B cell (primary cell): ENCODE measurements around the gene VRK2. TPM values are rescaled to one million over a fixed set of nuclear protein-coding genes. Genes with fewer than 3 reads are reported as not detected.

ENCODE experiments used
- ATAC-seq: fragments of 200-7000 bp; cut with Tn5 transposase; one replicate; pipeline ENCODE4 v1.10.0; 2021; ENCODE audit warnings: low read depth, mild to moderate bottlenecking, moderate number of reproducible peaks, moderate library complexity
- CTCF ChIA-PET: fragments of 350-600 bp; sonication (Branson Sonifier 250); formaldehyde crosslinking; loops from one replicate; lab custom pipeline; 2021; ENCODE audit warnings: antibody characterized with exemption, inconsistent platforms; lab: Charles Lee
- POLR2A ChIA-PET: fragments of 350-600 bp; sonication (Branson Sonifier 250); formaldehyde crosslinking; loops from one replicate; lab custom pipeline; 2021; ENCODE audit warnings: antibody characterized with exemption; lab: Charles Lee
- DNase-seq: peaks from one replicate; pipeline ENCODE4 v3.0.0; 2013
- H2AFZ ChIP-seq: 2 replicates; pipeline ENCODE4 v1.6.1; 2012; ENCODE audit warnings: mild to moderate bottlenecking, low read depth, low read length; ENCODE audit not compliant: insufficient read depth, poor library complexity, severe bottlenecking
- H3K27ac ChIP-seq, 2 donors: 1 replicate in 1 of 2; 2 replicates in 1 of 2; pipeline ENCODE4 v1.5.1; 2012 to 2013; ENCODE audit warnings: low read length in 2 of 2, mild to moderate bottlenecking in 2 of 2, moderate library complexity in 1 of 2
- H3K27me3 ChIP-seq, 4 experiments: fragments of 200-600 bp in 1 of 4; sonication (generic) in 1 of 4; replicated peaks in 1 of 4; 1 replicate in 2 of 4; 2 replicates in 2 of 4; pipeline versions ENCODE4 v1.6.1 to v1.7.0; 2013 to 2016; ENCODE audit warnings: low read length in 3 of 4, mild to moderate bottlenecking in 2 of 4, mixed read lengths in 1 of 4, moderate library complexity in 1 of 4; ENCODE audit not compliant: insufficient read depth in 4 of 4, control insufficient read depth in 3 of 4; ENCODE audit errors: control extremely low read depth in 1 of 4
- H3K36me3 ChIP-seq, 2 experiments: replicated peaks in 1 of 2; 1 replicate in 1 of 2; 2 replicates in 1 of 2; pipeline versions ENCODE4 v1.6.1 to v1.7.1; 2013; ENCODE audit warnings: low read length in 1 of 2; ENCODE audit not compliant: insufficient read depth in 2 of 2, control insufficient read depth in 1 of 2; ENCODE audit errors: control extremely low read depth in 1 of 2, extremely low read depth in 1 of 2
- H3K4me1 ChIP-seq, 2 donors: fragments of 200-600 bp in 1 of 2; sonication (generic) in 1 of 2; 1 replicate in 1 of 2; 2 replicates in 1 of 2; pipeline versions ENCODE4 v1.5.1 to v1.6.1; 2013 to 2017; ENCODE audit warnings: low read length in 2 of 2; ENCODE audit not compliant: control insufficient read depth in 2 of 2, insufficient read depth in 2 of 2
- H3K4me2 ChIP-seq: replicated peaks from 2 replicates; pipeline ENCODE3; 2012; ENCODE audit warnings: mild to moderate bottlenecking, low read depth, low read length; ENCODE audit not compliant: poor library complexity, severe bottlenecking
- H3K4me3 ChIP-seq, 5 experiments: fragments of 200-600 bp in 1 of 5; sonication (generic) in 1 of 5; 1 replicate in 3 of 5; 2 replicates in 2 of 5; pipeline versions ENCODE4 v1.5.1 to v1.7.0; 2011 to 2016; ENCODE audit warnings: low read length in 4 of 5, mild to moderate bottlenecking in 4 of 5, low read depth in 2 of 5, control low read depth in 1 of 5, moderate library complexity in 1 of 5; ENCODE audit not compliant: insufficient read depth in 1 of 5; ENCODE audit errors: control extremely low read depth in 1 of 5, extremely low read depth in 1 of 5
- H3K79me2 ChIP-seq: fragments of 200-600 bp; sonication (generic); one replicate; pipeline ENCODE4 v1.6.0; 2016; ENCODE audit warnings: low read length; ENCODE audit not compliant: control insufficient read depth, insufficient read depth
- H3K9ac ChIP-seq: fragments of 200-600 bp; sonication (generic); 2 replicates; pipeline ENCODE4 v1.6.1; 2017; ENCODE audit warnings: mild to moderate bottlenecking, low read length, moderate library complexity
- H3K9me3 ChIP-seq, 3 donors: one replicate each; pipeline versions ENCODE4 v1.6.1 to v1.7.1; 2013; ENCODE audit warnings: low read length in 2 of 3; ENCODE audit not compliant: control insufficient read depth in 2 of 3, insufficient read depth in 1 of 3; ENCODE audit errors: control extremely low read depth in 1 of 3
- H4K20me1 ChIP-seq: 2 replicates; pipeline ENCODE4 v1.6.0; 2012; ENCODE audit warnings: mild to moderate bottlenecking, low read length; ENCODE audit not compliant: insufficient read depth, control insufficient read depth, poor library complexity, severe bottlenecking
- H3K27ac Mint-ChIP-seq: one replicate; pipeline ENCODE4 v1.8.0; 2021; ENCODE audit warnings: mixed read lengths
- H3K27me3 Mint-ChIP-seq: one replicate; pipeline ENCODE4 v1.8.0; 2021; ENCODE audit warnings: mixed read lengths
- H3K4me1 Mint-ChIP-seq: one replicate; pipeline ENCODE4 v1.8.0; 2021; ENCODE audit warnings: mixed read lengths
- H3K4me3 Mint-ChIP-seq: one replicate; pipeline ENCODE4 v1.8.0; 2021; ENCODE audit warnings: mixed read lengths
- H3K9me3 Mint-ChIP-seq: one replicate; pipeline ENCODE4 v1.8.0; 2022; ENCODE audit warnings: mixed read lengths; ENCODE audit not compliant: insufficient read depth
- CTCF ChIP-seq: fragments of 200-600 bp; IDR thresholded peaks from one replicate; pipeline ENCODE4 v1.8.0; 2022; ENCODE audit warnings: antibody characterized with exemption, mild to moderate bottlenecking
- EZH2 ChIP-seq: IDR thresholded peaks from 2 replicates; pipeline ENCODE4 v1.6.1; 2012; ENCODE audit warnings: borderline replicate concordance, low read depth, mild to moderate bottlenecking, moderate library complexity, low read length; ENCODE audit not compliant: insufficient read depth, poor library complexity, severe bottlenecking
- WGBS: methylation state at CpG from one replicate; pipeline ENCODE4 v1.1.5; 2013; ENCODE audit warnings: missing lambda C conversion rate; ENCODE audit not compliant: insufficient coverage; 5-methylcytosine and 5-hydroxymethylcytosine counted together
- intact Hi-C: fragments of 100-400 bp; cut with micrococcal nuclease; formaldehyde crosslinking; loops from one replicate; pipeline ENCODE4 v1.10.0; 2022
- polyA plus RNA-seq: library from polyadenylated mRNA; depleted of rRNA; stranded (reverse); fragments of >200 nt; gene quantifications from 2 replicates; pipeline ENCODE4 v1.2.3, GENCODE V29; 2012
- total RNA-seq, 2 donors: library from RNA; stranded (reverse); fragments of 120-200 nt in 1 of 2; gene quantifications; 1 replicate in 1 of 2; 2 replicates in 1 of 2; pipeline versions ENCODE4 v1.2.3 to v1.2.4, GENCODE V29; 2013 to 2022

VRK2 gene
- total and polyA plus RNA-seq, 2 donors (not counting 1 experiment from before 2014, with no cell fraction given): 10.2 to 35.5 TPM

GRCh38 chr2:58106896-58107295, 60.3 kb downstream of the VRK2 start:
- no peaks in the 10 kb centered on the region for H4K20me1 ChIP-seq
- Mint-ChIP-seq H3K9me3 (no peaks in the 10 kb centered on the region), H3K4me3 (no peak overlapping the region), H3K4me1 (peaks cover 3% of the 10 kb centered on the region), H3K27ac (no peak overlapping the region), H3K27me3 (no peaks in the 10 kb centered on the region)
- CTCF ChIA-PET: no interaction called here
- ATAC-seq: no peak
- no peak overlapping the region for H3K4me2 ChIP-seq
- H3K4me3 ChIP-seq: no peak overlapping the region
- no peaks in the 10 kb centered on the region for H3K27me3 ChIP-seq
- no peak for TF ChIP-seq EZH2
- TF ChIP-seq CTCF: no peak
- H2AFZ ChIP-seq: no peak overlapping the region
- no peaks in the 10 kb centered on the region for H3K79me2 ChIP-seq
- POLR2A ChIA-PET: no interaction called here
- H3K27ac ChIP-seq: no peak overlapping the region
- no peak overlapping the region for H3K9ac ChIP-seq
- peaks cover 0 to 1% of the 10 kb centered on the region in 2 experiments for H3K36me3 ChIP-seq
- no peaks in the 10 kb centered on the region for H3K4me1 ChIP-seq
- intact Hi-C loops: no loop called here
- DNase-seq: no peak
- H3K9me3 ChIP-seq: no peaks in the 10 kb centered on the region

GRCh38 chr2:58107803-58108710, 61.5 kb downstream of the VRK2 start:
- no peak overlapping the region for H3K9ac ChIP-seq
- POLR2A ChIA-PET: no interaction called here
- no peak for ATAC-seq

More at GRCh38 chr2:58107803-58108710, 61.5 kb downstream of the VRK2 start:
- no peak for TF ChIP-seq CTCF
- no peak for TF ChIP-seq EZH2
- H3K9me3 Mint-ChIP-seq: no peaks in the 10 kb centered on the region
- Histone ChIP-seq H3K4me2 (no peak overlapping the region), H3K4me1 (no peaks in the 10 kb centered on the region), H3K79me2 (no peaks in the 10 kb centered on the region), H3K27ac (no peak overlapping the region), H3K27me3 (no peaks in the 10 kb centered on the region), H3K9me3 (no peaks in the 10 kb centered on the region), H2AFZ (no peak overlapping the region), H4K20me1 (no peaks in the 10 kb centered on the region), H3K36me3 (peaks cover 0 to 3% of the 10 kb centered on the region in 2 experiments), H3K4me3 (no peak overlapping the region)
- CTCF ChIA-PET: no interaction called here
- no peak overlapping the region for H3K27ac Mint-ChIP-seq
- intact Hi-C loops: no loop called here
- no peaks in the 10 kb centered on the region for H3K27me3 Mint-ChIP-seq
- peaks cover 3% of the 10 kb centered on the region for H3K4me1 Mint-ChIP-seq
- H3K4me3 Mint-ChIP-seq: no peak overlapping the region
- DNase-seq: no peak
- WGBS: 92% methylated on average over 6 of the region's 10 CpGs
